Calu3 (cell line): ENCODE results near the gene ECE2. TPM values are rescaled to one million over a fixed set of nuclear protein-coding genes. Genes with fewer than 3 reads are reported as not detected.
A peak's percentile ranks its signal among the peaks of the same experiment; 100 is the strongest.

Experiments used
- BruUV-seq: library from RNA; stranded (reverse); fragments of 400-500 nt; replicated peaks from 2 replicates; lab custom pipeline; 2021; lab: Mats Ljungman, UMichigan
- CTCF ChIA-PET: fragments of 300-600 bp; sonication (Branson Sonifier 250); formaldehyde crosslinking; loops from one replicate; lab custom pipeline; 2022; ENCODE audit warnings: antibody characterized with exemption; lab: Charles Lee
- DNase-seq: peaks from one replicate; pipeline ENCODE4 v3.0.0; 2022
- H3K27ac Mint-ChIP-seq: one replicate; pipeline ENCODE4 v1.8.0; 2022; ENCODE audit warnings: mixed read lengths; ENCODE audit not compliant: unreplicated experiment
- H3K27me3 Mint-ChIP-seq: one replicate; pipeline ENCODE4 v1.8.0; 2022; ENCODE audit warnings: mixed read lengths; ENCODE audit not compliant: unreplicated experiment
- H3K36me3 Mint-ChIP-seq: one replicate; pipeline ENCODE4 v1.8.0; 2022; ENCODE audit warnings: mild to moderate bottlenecking, moderate library complexity, mixed read lengths; ENCODE audit not compliant: insufficient read depth, unreplicated experiment
- H3K4me1 Mint-ChIP-seq: one replicate; pipeline ENCODE4 v1.8.0; 2022; ENCODE audit warnings: mild to moderate bottlenecking, low read depth, mixed read lengths; ENCODE audit not compliant: unreplicated experiment
- H3K4me3 Mint-ChIP-seq: one replicate; pipeline ENCODE4 v1.8.0; 2022; ENCODE audit warnings: mild to moderate bottlenecking, low read depth, moderate library complexity, mixed read lengths; ENCODE audit not compliant: unreplicated experiment
- H3K9me3 Mint-ChIP-seq: one replicate; pipeline ENCODE4 v1.8.0; 2022; ENCODE audit warnings: low read depth, mixed read lengths; ENCODE audit not compliant: unreplicated experiment
- intact Hi-C: fragments of 100-400 bp; cut with micrococcal nuclease; formaldehyde crosslinking; loops from one replicate; pipeline ENCODE4 v1.10.0; 2022; ENCODE audit not compliant: unreplicated experiment
- total RNA-seq: library from RNA; stranded (reverse); gene quantifications from 2 replicates; pipeline ENCODE4 v1.2.3, GENCODE V29; 2022
- TF ChIP-seq, protein P1 (sequence below): fragments of 200-600 bp; IDR thresholded peaks from one replicate; pipeline ENCODE4 v1.8.0; 2022; ENCODE audit warnings: antibody characterized with exemption; ENCODE audit not compliant: unreplicated experiment

The ECE2 gene
- total RNA-seq, 1 experiment from 2014 or later = not detected

DNA sequence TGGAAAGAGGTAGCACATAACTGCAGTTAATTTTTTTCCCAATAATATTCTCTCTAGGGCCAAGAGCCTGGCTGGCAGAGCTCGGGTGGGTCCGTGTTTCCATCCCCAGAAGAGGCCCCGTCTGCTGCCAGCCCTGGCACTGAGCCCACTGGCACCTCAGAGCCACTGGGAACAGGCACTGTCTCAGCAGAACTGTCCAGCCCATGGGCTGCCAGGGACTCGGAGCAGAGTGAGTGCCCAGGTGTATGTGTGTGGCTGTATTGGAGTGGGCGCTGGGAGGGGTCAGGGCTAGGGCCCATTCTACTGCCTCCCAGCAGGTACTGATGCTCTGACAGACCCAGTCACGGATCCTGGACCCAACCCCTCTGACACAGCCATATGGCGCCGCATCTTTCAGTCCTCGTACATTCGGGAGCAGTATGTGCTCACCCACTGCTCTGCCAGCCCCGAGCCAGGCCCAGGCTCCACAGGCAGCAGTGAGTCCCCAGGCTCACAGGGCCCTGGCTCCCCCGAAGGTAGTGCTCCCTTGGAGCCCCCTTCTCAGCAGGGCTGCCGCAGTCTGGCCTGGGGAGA, 37.5 kb upstream of the ECE2 start:
- intact Hi-C loops = no loop called here

DNA sequence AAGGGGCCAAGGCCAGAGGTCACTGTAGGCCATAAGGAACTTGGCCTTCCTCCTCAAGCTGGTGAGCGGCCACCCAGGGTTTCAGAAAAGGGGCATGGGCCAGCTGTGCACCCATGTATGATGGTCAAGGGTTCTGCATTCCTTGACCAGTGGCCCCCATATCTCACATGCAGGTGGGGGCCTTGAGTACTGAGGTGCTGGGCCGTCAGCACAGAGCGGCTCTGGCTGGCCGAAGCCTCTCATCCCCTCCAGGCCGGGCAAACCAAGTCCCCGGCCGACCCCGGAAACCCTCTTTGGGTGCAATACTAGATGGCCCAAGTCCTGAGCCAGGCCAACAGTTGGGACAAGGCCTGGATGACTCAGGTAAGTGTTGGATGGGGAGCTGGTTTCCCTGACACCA, 36.6 kb upstream of the ECE2 start:
- intact Hi-C loops = no loop called here

More for the DNA sequence above, 37.5 kb upstream of the ECE2 start:
- no TSS peak for BruUV-seq
- TF ChIP-seq, protein P1, sequence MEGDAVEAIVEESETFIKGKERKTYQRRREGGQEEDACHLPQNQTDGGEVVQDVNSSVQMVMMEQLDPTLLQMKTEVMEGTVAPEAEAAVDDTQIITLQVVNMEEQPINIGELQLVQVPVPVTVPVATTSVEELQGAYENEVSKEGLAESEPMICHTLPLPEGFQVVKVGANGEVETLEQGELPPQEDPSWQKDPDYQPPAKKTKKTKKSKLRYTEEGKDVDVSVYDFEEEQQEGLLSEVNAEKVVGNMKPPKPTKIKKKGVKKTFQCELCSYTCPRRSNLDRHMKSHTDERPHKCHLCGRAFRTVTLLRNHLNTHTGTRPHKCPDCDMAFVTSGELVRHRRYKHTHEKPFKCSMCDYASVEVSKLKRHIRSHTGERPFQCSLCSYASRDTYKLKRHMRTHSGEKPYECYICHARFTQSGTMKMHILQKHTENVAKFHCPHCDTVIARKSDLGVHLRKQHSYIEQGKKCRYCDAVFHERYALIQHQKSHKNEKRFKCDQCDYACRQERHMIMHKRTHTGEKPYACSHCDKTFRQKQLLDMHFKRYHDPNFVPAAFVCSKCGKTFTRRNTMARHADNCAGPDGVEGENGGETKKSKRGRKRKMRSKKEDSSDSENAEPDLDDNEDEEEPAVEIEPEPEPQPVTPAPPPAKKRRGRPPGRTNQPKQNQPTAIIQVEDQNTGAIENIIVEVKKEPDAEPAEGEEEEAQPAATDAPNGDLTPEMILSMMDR = no peak
- Mint-ChIP-seq H3K36me3 (peaks cover 23% of the 10 kb centered on the region), H3K4me1 (peaks cover 11% of the 10 kb centered on the region), H3K27ac (no peak overlapping the region), H3K27me3 (peaks cover 39% of the 10 kb centered on the region), H3K9me3 (no peaks in the 10 kb centered on the region), H3K4me3 (no peak overlapping the region)
- no peak for DNase-seq
- CTCF ChIA-PET = interaction anchor here (0.6 to 1.1 kb wide), 3 partner anchors 12 to 232 kb away, joined by 3 to 5 read pairs (median 4); no protein-coding TSS in a partner anchor

DNA sequence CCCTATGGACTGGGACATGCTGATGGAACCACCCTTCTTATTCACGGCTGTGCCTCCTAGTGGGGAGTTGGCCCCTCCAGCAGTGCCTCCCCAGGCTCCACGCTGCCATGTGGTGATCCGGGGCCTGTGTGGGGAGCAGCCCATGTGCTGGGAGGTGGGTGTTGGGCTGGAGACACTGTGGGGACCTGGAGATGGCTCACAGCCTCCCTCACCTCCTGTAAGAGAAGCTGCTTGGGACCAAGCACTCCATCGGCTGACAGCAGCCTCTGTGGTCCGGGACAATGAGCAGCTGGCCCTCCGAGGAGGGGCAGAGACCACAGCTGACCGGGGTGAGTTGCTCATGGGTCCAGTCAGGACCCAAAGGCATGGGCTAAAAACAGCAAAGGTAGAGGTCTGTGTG, 36.1 kb upstream of the ECE2 start:
- Mint-ChIP-seq H3K4me1 (peaks cover 1% of the 10 kb centered on the region), H3K27ac (no peak overlapping the region), H3K36me3 (peaks cover 32% of the 10 kb centered on the region), H3K9me3 (no peaks in the 10 kb centered on the region), H3K27me3 (peaks cover 39% of the 10 kb centered on the region), H3K4me3 (no peak overlapping the region)
- CTCF ChIA-PET = interaction anchor here (1.1 to 3.6 kb wide), 5 partner anchors 10 to 95 kb away, joined by 3 to 29 read pairs (median 5); partner anchors contain the start of genes CAMK2N2 and VWA5B2
- BruUV-seq = no TSS peak
- TF ChIP-seq, protein P1 = no peak
- intact Hi-C loops = loop anchor here (5.0 kb wide), 1 partner anchor 197 kb away; no protein-coding TSS in a partner anchor
- DNase-seq = no peak

More for the DNA sequence above, 36.6 kb upstream of the ECE2 start:
- CTCF ChIA-PET = interaction anchor here (1.7 kb wide), 1 partner anchor 22 kb away, joined by 5 read pairs; the partner anchor contains the start of gene CAMK2N2
- no peak overlapping the region for H3K27ac Mint-ChIP-seq
- H3K9me3 Mint-ChIP-seq = no peaks in the 10 kb centered on the region
- no peak for DNase-seq
- TF ChIP-seq, protein P1 = no peak
- H3K4me3 Mint-ChIP-seq = no peak overlapping the region
- peaks cover 31% of the 10 kb centered on the region for H3K36me3 Mint-ChIP-seq
- no TSS peak for BruUV-seq
- peaks cover 39% of the 10 kb centered on the region for H3K27me3 Mint-ChIP-seq
- peaks cover 6% of the 10 kb centered on the region for H3K4me1 Mint-ChIP-seq

DNA sequence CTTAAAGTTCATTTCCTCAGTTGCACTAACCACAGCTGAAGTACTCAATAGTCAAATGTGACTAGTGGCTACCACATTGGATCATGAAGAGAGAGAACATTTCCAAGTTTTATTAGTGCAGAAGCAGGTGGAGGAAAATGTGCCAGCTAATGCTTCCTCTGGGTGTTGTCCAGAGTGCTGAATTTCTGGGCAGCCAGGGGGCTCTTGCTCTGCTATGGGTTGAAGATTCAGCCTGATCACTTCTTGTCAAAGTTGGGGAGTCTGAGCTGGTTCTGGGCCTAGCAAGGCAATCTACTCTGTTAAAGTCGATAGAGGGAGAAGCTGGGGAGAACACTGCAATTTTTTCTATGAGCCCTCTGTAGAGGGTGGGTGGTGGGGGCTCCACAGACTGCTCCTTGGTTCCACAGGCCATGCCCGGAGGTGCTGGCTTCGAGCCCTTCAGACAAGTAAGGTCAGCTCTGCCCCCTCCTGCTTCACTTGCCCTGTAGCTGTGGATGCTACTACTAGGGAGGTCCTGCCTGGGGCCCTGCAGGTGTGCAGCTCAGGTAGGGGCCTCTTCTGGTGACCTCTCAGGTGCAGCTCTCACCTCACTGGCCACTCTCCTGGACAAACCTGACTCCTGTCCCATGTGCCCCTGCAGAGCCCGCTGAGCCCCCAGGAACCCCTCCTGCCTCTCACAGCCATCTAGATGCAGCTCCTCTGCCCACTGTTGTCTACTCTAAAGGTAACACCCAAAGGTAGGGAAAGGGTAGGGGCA, 35.3 kb upstream of the ECE2 start:
- H3K36me3 Mint-ChIP-seq = peaks cover 37% of the 10 kb centered on the region
- BruUV-seq = no TSS peak
- H3K4me3 Mint-ChIP-seq = peak overlapping the region; percentile 56
- DNase-seq = peak; percentile 44
- TF ChIP-seq, protein P1 = no peak
- no peaks in the 10 kb centered on the region for H3K4me1 Mint-ChIP-seq
- peaks cover 39% of the 10 kb centered on the region for H3K27me3 Mint-ChIP-seq
- no peaks in the 10 kb centered on the region for H3K9me3 Mint-ChIP-seq
- CTCF ChIA-PET = interaction anchor here (0.5 to 3.6 kb wide), 9 partner anchors 11 to 345 kb away, joined by 3 to 29 read pairs (median 5); partner anchors contain the start of genes AP2M1, CAMK2N2, DVL3 and VWA5B2
- H3K27ac Mint-ChIP-seq = no peak overlapping the region
- intact Hi-C loops = loop anchor here (5.0 kb wide), 1 partner anchor 198 kb away; no protein-coding TSS in a partner anchor
